Measurements from ENCODE around the gene IL1RAP.

GRCh38 chr3:190562866-190563510, 49.1 kb downstream of the IL1RAP start:
- TF ChIP-seq CTCF (IDR thresholded peaks at IDR 0.05) (no peak), POLR2A (IDR thresholded peaks at IDR 0.05) (no peak)

All from thyroid gland (tissue), 4 donors.